Measurements from ENCODE around the gene TBC1D10A. TPM values are rescaled to one million over a fixed set of nuclear protein-coding genes. Genes with fewer than 3 reads are reported as not detected.

TBC1D10A gene
- polyA plus RNA-seq, 1 of the 3 experiments (the other 2 are of a cell fraction), result 15.3 TPM

GRCh38 chr22:30296833-30297232, 29.9 kb downstream of the TBC1D10A start:
- no peak for DNase-seq
- Histone ChIP-seq H3K79me2 (ENCODE audit: insufficient read depth) (no peaks in the 10 kb centered on the region), H3K9me3 (no peaks in the 10 kb centered on the region), H3K36me3 (replicated peaks in 1 of 2; ENCODE audit: control insufficient read depth in 1 of 2, insufficient read depth in 2 of 2, low read length in 1 of 2) (peaks cover 0 to 54% of the 10 kb centered on the region in 2 experiments), H3K4me1 (ENCODE audit: control insufficient read depth in 1 of 2, insufficient read depth in 2 of 2, low read depth in 1 of 2, low read length in 1 of 2) (no peaks in the 10 kb centered on the region), H3K27me3 (ENCODE audit: insufficient read depth) (no peaks in the 10 kb centered on the region), H4K20me1 (ENCODE audit: insufficient read depth) (0 out of 2 replicates have a peak, but pooled peaks cover 6% of the 10 kb centered on the region), H3F3A (replicated peaks; ENCODE audit: insufficient read depth) (no peaks in the 10 kb centered on the region), H3K27ac (ENCODE audit: low read depth in 2 of 2, low read length in 1 of 2) (no peak overlapping the region), H2AFZ (ENCODE audit: low read depth) (no peak overlapping the region), H3K4me2 (no peak overlapping the region), H3K4me3 (ENCODE audit: low read depth in 2 of 2, low read length in 1 of 2) (no peak overlapping the region), H3K9ac (no peak overlapping the region), H3K9me2 (no peaks in the 10 kb centered on the region)
- no peak for TF ChIP-seq RAD21 (IDR thresholded peaks at IDR 0.05; ENCODE audit: low read length)
- TF ChIP-seq JUND (IDR thresholded peaks at IDR 0.05), result no peak
- TF ChIP-seq, protein P1, sequence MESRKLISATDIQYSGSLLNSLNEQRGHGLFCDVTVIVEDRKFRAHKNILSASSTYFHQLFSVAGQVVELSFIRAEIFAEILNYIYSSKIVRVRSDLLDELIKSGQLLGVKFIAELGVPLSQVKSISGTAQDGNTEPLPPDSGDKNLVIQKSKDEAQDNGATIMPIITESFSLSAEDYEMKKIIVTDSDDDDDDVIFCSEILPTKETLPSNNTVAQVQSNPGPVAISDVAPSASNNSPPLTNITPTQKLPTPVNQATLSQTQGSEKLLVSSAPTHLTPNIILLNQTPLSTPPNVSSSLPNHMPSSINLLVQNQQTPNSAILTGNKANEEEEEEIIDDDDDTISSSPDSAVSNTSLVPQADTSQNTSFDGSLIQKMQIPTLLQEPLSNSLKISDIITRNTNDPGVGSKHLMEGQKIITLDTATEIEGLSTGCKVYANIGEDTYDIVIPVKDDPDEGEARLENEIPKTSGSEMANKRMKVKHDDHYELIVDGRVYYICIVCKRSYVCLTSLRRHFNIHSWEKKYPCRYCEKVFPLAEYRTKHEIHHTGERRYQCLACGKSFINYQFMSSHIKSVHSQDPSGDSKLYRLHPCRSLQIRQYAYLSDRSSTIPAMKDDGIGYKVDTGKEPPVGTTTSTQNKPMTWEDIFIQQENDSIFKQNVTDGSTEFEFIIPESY (IDR thresholded peaks at IDR 0.05; ENCODE audit: borderline replicate concordance, low read depth), result no peak
- no peak for TF ChIP-seq FOSL2 (IDR thresholded peaks at IDR 0.05; ENCODE audit: borderline replicate concordance, low read depth)
- no peak for TF ChIP-seq TEAD4 (IDR thresholded peaks at IDR 0.05; ENCODE audit: borderline replicate concordance, insufficient read depth)
- no peak for TF ChIP-seq MEF2A (IDR thresholded peaks at IDR 0.05; ENCODE audit: borderline replicate concordance, low read depth)
- TF ChIP-seq TAF1 (IDR thresholded peaks at IDR 0.05; ENCODE audit: borderline replicate concordance, low read depth, low read length), result no peak
- TF ChIP-seq, protein P2, sequence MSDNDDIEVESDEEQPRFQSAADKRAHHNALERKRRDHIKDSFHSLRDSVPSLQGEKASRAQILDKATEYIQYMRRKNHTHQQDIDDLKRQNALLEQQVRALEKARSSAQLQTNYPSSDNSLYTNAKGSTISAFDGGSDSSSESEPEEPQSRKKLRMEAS (IDR thresholded peaks at IDR 0.05; ENCODE audit: low read depth), result no peak
- no peak for TF ChIP-seq TCF12 (IDR thresholded peaks at IDR 0.05)
- TF ChIP-seq, protein P3, sequence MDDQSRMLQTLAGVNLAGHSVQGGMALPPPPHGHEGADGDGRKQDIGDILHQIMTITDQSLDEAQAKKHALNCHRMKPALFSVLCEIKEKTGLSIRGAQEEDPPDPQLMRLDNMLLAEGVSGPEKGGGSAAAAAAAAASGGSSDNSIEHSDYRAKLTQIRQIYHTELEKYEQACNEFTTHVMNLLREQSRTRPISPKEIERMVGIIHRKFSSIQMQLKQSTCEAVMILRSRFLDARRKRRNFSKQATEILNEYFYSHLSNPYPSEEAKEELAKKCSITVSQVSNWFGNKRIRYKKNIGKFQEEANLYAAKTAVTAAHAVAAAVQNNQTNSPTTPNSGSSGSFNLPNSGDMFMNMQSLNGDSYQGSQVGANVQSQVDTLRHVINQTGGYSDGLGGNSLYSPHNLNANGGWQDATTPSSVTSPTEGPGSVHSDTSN (IDR thresholded peaks at IDR 0.05), result no peak
- no peak for TF ChIP-seq RFX5 (IDR thresholded peaks at IDR 0.05; ENCODE audit: low read length)
- no peak for TF ChIP-seq EP300 (IDR thresholded peaks at IDR 0.05; ENCODE audit: borderline replicate concordance in 1 of 2, low read depth in 1 of 2, low read length in 1 of 2)
- WGBS (ENCODE audit: low lambda C conversion rate), result 100% methylated on average over 3 of the region's 3 CpGs
- ChIA-PET POLR2A (no interaction called here), CTCF (interaction anchor here (1.4 kb wide), 1 partner anchor 9 kb away, joined by 5 read pairs; no protein-coding TSS in a partner anchor)

- ChIA-PET POLR2A (no interaction called here), CTCF (interaction anchor here (1.2 kb wide), 1 partner anchor 10 kb away, joined by 4 read pairs; no protein-coding TSS in a partner anchor)
- TF ChIP-seq, protein P1 (IDR thresholded peaks at IDR 0.05; ENCODE audit: borderline replicate concordance, low read depth), result no peak
- TF ChIP-seq GATA2 (CRISPR knock-in tag; IDR thresholded peaks at IDR 0.05) (no peak), NRF1 (IDR thresholded peaks at IDR 0.05; ENCODE audit: low read depth, low read length) (no peak), POLR2AphosphoS5 (IDR thresholded peaks at IDR 0.05; ENCODE audit: low read depth, low read length) (no peak), FOSL2 (IDR thresholded peaks at IDR 0.05; ENCODE audit: borderline replicate concordance, low read depth) (no peak), MEF2A (IDR thresholded peaks at IDR 0.05; ENCODE audit: borderline replicate concordance, low read depth) (no peak), MXI1 (IDR thresholded peaks at IDR 0.05; ENCODE audit: low read depth, low read length) (no peak), FOXM1 (IDR thresholded peaks at IDR 0.05; ENCODE audit: low read depth) (no peak), YY1 (IDR thresholded peaks at IDR 0.05; ENCODE audit: low read depth) (no peak), USF1 (IDR thresholded peaks at IDR 0.05; ENCODE audit: borderline replicate concordance, low read depth) (no peak)
- TF ChIP-seq, protein P2 (IDR thresholded peaks at IDR 0.05; ENCODE audit: low read depth), result no peak
These were observed 30.4 kb downstream of the TBC1D10A start for GRCh38 chr22:30296324-30296723.

More at GRCh38 chr22:30296324-30296723, 30.4 kb downstream of the TBC1D10A start:
- Histone ChIP-seq H3K4me1 (ENCODE audit: control insufficient read depth in 1 of 2, insufficient read depth in 2 of 2, low read depth in 1 of 2, low read length in 1 of 2) (peaks cover under 1 to 3% of the 10 kb centered on the region in 2 experiments; a peak in 1 of 4 replicates), H3K4me2 (no peak overlapping the region), H4K20me1 (ENCODE audit: insufficient read depth) (0 out of 2 replicates have a peak, but pooled peaks cover 3% of the 10 kb centered on the region), H2AFZ (ENCODE audit: low read depth) (no peak overlapping the region), H3K9me3 (no peaks in the 10 kb centered on the region), H3K4me3 (ENCODE audit: low read depth in 2 of 2, low read length in 1 of 2) (no peak overlapping the region), H3K9ac (no peak overlapping the region), H3F3A (replicated peaks; ENCODE audit: insufficient read depth) (no peaks in the 10 kb centered on the region), H3K79me2 (ENCODE audit: insufficient read depth) (no peaks in the 10 kb centered on the region), H3K9me2 (no peaks in the 10 kb centered on the region), H3K27me3 (ENCODE audit: insufficient read depth) (no peaks in the 10 kb centered on the region), H3K36me3 (replicated peaks in 1 of 2; ENCODE audit: control insufficient read depth in 1 of 2, insufficient read depth in 2 of 2, low read length in 1 of 2) (peaks cover 0 to 57% of the 10 kb centered on the region in 2 experiments), H3K27ac (ENCODE audit: low read depth in 2 of 2, low read length in 1 of 2) (no peak overlapping the region)
- 100% methylated on average over 3 of the region's 4 CpGs for WGBS (ENCODE audit: low lambda C conversion rate)
- DNase-seq, result no peak
